GM21390 (cell line): ENCODE data around the gene AKT2.

Experiments used
- ATAC-seq: cut with Tn5 transposase; IDR thresholded peaks from one replicate; pipeline ENCODE4 v1.9.1; 2021; ENCODE audit not compliant: unreplicated experiment

AKT2 gene

DNA sequence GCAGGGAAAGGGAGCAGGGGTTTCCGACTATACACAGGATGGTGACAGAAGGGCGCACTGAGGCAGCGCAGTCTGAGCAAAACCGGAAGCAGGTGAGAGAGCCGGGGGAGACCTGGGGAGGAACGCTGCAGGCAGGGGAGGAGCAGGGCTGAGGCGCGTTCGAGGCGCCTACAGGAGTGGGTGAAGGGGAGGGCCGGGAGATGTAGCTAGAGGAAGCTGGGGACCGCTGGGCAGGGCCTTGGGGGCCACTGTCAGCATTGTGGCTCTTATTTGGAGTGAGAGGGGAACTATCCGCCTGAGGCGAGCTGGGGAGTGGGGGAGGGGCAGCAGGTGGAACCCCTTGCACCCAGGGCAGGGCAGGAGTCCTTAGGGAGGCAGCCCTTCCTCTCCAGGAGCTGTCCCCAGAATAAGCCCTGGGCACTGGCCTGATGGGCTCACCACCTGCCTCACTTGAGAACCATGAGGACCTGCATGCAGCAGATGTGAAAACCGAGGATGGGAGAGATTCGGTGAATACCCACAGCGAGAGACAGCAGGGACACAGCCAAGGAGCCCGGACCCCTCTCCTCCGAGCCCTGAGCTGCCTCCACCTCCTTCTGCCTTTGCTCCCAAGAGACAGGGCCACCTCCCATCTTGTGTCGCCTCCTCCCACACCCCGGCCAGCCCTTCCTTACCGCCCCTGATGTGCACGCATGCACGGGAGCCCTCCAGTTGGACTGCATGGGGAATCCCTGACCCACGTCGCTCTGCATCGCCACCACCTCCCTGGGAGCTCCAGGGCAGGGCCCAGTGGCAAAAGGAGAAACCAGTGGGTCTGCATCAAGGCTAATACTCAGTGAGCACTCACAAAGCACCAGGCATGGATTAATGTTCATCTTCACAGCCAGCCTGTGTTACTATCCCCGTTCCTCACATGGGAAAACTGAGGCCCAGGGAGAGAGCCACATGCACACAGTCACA, 10.3 kb downstream of the AKT2 start:
- ATAC-seq: no peak

DNA sequence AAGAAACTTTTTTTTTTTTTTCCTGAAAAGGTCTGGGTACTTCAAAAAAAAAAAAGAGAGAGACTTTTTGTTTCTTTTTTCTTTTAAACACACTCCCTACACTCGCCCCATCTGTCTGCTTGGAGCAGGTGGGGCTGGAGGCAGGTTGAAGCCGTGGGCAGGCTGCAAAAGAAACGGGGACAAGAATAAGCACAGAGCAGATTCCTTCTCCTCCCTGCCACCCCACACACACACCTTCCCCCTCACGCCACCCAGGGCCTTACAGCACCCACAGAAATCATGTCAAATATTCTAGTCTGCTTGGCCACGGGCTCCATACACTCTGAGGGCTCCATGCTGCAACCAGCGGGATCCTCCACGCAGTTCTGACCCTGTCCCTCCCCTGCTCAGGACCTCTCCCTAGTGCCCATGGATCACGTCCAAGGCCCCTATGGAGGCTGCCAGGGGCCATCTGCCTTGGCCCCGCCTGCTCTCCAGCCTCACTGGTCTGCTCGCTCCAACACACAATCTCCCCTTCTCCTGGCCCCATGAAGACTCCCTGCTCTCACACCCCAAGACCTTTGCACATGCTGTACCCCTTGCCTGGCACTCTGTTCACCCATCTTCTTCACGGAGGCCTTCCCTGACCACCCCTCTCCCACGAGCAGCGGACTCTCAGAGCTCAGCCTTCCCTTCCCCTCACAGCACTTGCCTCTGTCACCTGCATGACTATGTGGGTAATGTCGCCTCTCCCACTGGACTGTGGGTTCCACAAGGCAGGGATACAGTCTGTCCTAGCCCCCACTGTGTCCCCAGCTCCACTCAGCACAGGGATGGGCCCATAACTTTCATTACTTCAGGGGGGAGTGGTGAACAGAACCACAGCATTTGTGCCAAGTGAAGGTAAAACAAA, 11.4 kb downstream of the AKT2 start:
- ATAC-seq: no peak

DNA sequence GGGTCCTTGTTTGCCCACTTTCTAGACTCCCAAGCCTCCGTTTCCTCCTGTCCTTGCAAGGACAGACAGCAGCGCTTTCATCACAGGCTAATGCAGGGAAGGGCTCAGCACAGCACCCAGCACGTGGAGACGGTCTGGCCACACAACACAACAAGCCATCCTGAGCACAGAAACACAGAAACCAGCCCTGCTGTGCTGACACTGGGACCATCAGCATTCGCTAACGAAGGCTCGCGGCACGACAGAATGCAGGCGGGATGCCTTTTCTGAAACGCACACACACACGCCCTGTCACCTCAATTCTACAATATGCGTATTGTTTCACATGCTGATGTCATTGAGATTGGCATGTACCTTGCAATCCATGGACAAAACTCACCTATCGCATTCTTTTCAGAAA, 12.9 kb downstream of the AKT2 start:
- ATAC-seq: no peak

DNA sequence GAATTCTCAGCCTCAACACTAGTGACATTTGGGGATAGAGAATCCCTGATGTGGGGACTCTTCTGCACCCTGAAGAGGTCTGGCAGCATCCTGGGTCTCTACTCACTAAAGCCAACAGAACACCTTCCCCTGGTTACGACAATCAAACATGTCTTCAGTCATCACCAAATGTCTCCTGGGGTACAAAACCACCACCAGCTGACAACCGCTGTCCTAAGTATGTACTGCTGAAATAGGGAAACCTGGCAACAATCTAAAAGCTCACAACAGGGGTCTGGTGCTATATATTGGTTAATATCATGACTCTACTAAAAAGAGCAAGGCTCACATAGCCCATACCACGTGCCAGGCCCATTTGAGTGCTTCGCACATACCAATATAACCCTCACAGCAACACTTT, 13.4 kb downstream of the AKT2 start:
- no peak for ATAC-seq

DNA sequence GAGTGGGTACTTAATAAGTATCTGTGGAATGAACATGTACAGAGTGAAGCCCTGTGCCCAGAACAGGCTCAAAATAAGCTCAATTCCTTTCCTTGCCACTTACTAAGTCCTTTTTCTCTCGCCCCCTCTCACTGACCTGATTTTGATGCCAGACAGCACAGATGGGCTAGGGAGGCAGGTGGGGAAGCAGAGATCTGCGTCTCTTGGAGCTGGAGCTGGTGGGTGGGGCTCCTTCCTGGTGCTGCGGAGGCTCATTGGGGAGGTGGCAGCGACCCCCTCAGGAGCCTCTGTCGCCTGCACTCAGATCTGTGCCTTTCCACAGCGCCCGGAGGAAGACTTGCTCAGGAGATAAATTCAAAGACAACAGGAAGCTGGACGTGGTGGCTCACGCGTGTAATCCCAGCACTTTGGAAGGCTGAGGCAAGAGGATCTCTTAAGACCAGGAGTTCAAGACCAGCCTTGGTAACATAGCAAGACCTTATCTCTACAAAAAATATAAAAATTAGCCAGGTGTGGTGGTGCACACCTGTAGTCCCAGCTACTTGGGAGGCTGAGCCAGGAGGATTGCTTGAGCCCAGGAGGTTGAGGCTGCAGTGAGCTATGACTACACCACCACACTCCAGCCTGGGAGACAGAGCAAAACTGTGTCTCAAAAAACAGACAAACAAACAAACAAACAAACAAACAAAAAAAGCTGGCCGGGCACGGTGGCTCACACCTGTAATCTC, 14.6 kb downstream of the AKT2 start:
- no peak for ATAC-seq

DNA sequence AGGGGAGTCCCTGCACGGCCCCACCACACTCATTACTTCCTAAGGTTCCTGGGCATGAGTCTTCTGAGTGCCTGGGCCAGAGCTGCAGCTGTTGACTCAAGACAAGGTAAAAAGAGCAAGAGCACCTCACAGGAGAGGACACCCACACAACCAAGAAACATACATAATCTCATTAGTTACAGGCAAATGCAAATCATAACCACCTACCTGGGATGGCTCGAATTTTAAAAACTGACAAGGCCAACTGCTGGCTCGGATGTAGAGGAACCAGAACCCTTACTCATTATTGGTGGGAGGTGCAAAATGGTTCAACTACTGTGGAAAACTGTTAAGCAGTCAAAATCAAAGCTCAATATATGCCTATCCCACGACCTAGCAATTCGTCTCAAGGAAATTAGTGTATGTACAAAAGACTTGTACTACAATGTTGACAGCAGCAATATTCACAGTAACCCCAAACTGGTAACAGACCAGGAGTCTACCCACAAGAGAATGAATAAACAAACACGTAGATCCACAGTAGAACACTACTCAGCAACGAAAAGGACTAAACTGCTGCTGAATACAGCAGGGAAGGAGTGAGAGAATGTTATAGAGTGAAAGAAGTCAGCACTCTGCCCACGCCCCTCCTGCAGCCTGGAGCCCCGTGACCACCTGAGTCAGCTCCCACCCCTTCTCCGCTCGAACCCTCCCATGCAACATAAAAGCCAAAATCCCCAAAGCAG, 15.8 kb downstream of the AKT2 start:
- ATAC-seq: no peak

DNA sequence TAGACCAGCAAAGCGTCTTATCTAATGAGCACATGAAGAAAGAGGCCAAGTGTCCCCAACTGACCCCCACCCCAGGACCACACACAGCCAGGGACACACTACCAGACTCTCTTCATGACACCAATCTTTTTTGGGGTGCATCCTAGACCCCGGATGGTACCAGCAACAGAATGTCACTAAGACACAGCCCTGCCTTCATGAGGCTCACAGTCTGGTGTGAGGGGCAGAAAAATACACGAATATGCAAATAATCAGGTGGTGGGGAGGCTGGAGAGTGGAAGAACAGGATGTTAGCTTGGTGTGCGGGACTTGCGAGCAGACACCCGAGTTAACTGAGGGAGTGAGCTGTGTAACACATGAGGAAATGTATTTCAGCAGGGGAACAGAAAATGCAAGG, 17.5 kb downstream of the AKT2 start:
- no peak for ATAC-seq

DNA sequence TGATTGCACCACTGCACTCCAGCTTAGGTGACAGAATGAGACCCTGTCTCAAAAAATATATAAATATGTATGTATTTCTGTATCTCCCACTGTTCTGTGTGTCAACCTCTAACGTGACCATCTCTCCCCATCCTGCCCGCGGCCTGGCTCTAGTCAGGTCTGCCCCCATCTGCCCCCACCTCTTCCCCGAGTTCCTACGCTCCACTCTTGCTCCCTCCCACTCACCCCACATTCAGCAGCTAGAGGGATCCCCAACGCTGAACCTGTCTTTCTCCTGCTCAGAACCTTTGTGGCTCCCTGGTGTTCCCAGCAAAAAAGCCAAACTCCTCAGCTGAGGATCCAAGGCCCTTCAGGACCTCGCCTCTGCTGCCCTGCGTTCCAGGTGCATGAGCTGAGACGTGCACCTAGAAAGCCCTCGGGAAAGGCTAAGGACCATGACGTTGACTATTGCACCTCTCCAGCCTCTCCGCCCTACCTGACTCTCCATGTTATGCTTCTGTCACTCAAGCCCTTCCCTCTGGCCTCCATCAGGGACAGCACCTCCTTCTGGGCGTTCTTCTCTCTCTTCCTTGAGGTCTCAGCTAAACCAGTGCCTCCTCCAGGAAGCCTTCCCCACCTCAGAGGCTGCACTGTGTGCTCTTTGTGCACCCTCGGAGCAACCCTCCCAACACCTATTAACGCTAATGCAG, 18.1 kb downstream of the AKT2 start:
- no peak for ATAC-seq

DNA sequence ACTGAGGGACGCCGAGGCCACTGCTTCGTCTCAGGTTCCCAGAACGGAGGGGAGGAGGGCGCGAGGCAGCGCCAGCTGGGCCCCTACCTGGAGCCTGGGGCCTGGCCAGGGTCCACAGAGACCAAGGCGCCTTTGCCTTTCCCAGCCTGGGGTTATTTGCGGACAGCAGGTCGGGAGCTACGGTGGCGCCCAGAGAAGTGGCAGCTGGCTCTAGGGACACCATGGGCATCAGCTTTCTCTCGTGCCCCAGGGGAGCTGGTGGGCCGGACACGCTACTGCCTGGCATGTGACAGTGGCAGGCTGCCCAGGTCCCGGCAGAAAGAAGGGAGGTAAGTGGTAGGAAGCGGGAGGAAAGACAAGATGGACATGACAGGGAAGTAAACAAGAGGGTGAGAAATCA, 19.0 kb downstream of the AKT2 start:
- ATAC-seq: no peak

DNA sequence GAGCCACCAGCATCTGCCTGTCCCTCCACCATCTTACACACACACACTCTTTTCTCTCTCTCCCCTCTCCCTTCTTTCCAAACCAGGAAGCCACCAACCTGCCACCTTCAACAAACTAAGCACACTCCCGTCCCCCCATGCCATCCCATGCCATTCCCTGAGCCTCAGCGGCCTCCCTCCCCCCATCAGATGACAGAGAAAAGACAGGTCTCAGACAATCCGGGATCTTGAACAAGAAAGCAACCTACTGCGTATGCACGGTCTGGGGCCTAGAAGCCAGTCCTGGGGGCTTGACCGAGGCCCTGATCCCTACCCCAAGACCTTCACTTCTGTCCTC, 19.4 kb downstream of the AKT2 start:
- no peak for ATAC-seq

DNA sequence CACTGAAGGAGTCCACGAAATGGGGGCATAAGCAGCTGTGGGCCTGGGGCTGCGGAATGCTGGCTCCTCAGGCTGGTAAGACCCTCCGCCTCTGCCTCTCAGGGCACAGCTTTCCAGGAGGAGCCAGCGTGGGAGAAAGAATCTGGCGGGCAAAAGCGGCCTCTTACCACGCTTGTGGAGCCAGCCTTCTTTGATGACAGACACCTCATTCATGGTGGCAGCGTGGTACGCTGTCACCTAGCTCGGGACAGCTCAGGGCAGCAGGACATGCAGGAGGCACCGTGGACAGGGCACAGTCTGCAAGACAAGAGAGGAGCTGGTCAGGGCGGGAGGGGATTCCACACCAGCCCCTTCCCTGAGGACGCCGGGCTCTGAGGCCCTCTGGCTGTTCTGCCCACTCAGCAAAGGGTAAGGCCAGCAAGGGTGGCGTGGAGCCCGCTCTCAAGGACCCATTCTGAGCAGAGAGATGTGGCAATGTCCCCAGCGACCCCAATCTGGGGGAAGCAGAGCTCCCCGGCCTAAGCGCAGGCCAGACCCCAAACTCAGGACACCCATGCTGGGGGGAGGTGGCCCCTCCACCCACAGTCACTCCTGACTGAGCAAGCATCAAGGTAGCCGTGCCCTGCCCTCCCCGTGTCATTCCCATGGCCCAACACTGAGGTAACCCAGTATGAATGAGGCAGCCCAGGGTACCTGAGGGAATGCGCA, 19.9 kb downstream of the AKT2 start:
- no peak for ATAC-seq

DNA sequence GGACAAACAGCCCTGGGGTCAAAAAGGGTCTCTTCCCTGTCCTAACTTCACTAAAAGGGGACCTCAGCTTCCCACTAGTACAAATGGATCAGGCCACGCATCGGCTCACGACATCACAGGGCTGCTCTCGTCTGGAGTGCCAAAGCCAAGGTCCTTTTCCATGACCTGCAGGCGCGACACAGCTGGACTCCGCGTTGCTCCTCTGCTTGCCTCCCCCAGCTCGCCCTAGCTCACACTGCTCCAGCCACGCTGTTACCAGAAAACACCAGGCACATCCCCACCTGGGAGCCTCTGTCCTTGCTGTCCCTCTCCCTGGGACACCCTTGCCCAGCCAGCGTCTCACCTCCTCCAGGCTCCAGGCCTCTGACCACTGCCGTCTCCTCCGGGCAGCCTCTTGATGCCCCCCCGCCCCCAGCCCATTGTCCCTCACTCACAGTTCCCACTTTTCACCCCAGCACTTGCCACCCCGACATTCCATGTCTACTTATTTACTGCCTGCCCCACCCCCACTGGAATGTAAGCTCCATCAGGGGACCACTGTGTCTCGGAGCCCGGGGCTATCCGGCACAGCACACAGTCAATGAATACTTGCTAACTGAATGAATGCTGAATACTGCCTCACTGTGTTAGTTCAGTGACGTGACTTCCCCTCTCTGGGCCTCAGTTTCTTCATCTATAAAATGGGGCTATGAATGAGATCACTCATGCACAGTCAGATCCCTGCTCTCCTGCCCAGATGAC, 20.7 kb downstream of the AKT2 start:
- no peak for ATAC-seq

DNA sequence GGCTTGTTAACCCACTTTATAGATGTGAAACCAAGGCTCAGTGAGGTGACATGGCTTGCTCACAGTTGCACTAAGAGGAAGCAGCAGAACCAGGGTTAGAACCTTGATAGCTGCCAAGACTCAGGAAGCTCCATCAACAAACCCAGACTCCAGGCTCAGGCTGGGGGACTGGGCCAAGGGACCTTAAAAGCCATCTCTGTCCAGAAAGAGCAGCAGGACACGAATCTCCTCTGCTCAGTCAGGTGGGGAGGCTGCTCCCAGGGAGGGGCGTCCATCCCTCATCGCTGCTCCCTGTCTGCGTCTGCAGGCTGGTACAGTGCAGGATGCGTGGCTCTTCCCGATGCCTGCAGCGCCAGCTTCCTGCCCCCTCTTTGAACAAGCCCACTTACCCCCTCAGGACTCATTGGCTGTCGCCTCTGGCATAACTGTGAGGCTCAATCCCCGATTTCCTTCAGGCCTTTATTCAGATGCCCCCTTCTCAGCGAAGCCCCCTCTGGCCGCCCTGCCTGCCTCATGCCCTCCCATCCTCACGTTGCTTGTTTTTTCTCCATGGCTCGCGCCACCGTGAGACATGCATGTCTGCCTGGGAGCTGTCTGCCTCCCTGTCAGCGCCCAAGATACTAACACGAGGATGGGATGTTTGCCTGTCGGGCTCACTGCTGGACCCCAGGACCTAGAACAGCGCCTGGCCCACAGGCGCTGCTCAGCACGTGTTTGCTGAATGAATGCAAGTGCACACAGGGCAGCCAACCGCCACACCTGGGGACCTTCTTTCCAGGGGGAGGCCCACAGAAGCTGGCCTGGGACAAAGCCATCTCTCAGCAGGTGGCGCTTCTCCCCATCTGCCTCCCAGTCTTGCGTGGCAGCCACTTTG, 21.5 kb downstream of the AKT2 start:
- no peak for ATAC-seq

DNA sequence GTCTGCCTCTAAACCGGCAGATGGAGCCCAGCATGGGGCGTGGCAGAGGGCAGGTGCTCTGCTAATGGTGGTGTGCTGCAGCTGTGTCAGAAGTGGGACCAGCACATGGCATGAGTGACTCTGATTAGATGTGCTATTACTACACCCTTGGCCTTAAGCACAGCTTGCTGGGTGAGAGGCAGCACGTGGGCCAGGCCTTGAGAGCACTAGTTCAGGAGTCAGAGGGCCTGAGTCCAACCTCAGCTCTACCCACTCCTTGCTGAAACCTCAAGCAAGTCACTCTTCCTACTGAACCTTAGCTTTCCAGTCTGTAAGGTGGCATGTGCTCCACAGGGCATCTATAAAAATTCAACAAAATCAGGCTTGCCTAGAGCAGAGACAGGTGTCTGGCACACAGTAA, 22.7 kb downstream of the AKT2 start:
- ATAC-seq: no peak

DNA sequence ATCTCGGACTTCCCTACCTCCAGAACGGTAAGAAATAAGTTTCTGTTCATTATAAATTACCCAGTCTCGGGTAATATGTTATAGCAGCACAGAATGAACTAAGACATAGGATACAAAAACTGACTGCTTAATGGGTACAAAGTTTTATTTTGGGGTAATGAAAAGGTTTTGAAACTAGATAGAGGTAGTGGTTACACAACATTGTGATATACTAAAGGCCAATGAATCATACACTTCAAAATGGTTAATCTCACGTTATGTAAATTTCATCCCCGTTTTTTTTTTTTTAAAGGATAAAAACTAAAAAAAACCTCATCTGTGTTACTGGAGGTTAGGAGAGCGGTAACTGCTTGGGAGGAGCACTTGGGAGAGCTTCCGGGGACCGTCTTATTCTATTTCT, 23.5 kb downstream of the AKT2 start:
- ATAC-seq: no peak

DNA sequence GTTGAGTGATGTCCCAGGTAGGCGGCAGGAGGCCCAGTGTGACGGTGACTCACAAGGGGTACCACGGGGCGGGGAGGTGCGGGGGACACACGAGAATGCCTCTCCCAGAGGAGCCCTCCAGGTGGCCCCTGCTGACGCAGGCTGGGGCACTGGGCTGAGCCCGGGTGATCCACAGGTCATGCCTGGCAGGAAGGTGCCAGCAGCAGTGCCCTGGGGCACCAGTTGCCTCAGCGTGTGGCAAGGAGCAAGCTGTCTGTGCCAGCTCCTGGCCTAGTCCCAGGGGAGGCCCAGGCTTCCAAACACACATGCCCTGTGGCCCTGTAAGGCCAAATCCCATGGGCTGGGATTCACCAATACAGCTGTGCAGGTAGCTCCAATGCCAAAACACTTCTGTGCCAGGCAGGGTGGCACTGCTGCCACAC, 28.0 kb downstream of the AKT2 start:
- ATAC-seq: no peak

DNA sequence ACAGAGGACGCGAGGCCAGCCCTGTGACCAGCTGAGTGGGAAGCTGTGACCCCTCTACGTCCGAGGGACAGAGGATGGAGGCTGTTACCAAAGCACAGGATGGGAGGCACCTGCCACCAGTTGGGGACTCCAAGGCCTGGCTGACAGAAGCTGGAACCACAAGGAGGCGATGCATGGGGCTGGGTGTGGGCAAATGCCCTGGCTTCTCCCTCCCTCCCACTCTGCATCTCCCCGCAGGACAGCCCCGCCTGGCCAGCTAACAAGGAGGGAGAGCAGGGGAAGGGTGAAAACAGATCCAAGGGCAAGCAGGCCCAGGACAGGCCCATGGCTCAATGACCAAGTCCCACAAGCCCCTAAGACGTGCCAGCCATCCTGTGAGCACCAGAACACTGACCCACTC, 28.6 kb downstream of the AKT2 start:
- ATAC-seq: no peak

DNA sequence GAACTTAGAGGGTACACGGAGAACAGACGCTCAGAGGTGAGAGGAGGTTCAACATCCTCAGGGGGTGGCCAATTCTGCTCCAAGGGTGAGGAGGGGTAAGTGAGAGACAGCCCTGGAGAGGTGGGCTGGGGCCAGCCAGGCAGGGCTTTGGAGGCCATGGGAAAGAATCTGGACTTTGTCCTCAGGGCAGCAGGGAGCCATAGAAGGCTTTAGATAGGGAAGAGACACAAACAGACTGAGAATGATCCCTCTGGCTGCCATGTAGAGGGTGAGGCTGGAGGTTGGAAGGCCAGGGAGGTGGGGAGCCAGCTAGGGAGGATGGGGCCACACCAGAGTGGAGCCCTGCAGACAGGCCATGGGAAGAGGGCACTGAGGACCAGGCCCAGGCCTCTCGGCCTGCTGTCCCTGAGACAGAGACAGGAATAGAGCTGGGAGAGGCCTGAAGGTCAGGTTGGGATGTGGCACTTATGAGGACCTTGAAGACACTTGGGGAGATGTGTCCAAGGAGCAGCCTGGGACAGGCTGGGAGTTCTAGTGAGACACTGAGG, 29.5 kb downstream of the AKT2 start:
- no peak for ATAC-seq
